Lower leg skin (tissue), 4 donors: ENCODE results near the gene SLC22A23. TPM values are rescaled to one million over a fixed set of nuclear protein-coding genes. Genes with fewer than 3 reads are reported as not detected.

Source experiments
- DNase-seq, 2 donors: peaks; one replicate each; pipeline ENCODE4 v3.0.0-alpha.2; 2019; ENCODE audit warnings: low spot score in 2 of 2
- H3K4me3 ChIP-seq: fragments of 200-600 bp; sonication (generic); 2 replicates; pipeline ENCODE4 v1.5.1; 2017; ENCODE audit warnings: mild to moderate bottlenecking, low read depth; ENCODE audit not compliant: poor library complexity, severe bottlenecking
- CTCF ChIP-seq, 3 donors: fragments of 450-650 bp; IDR thresholded peaks; one replicate each; pipeline ENCODE4 v1.5.1; 2016; ENCODE audit warnings: antibody characterized with exemption in 3 of 3, mild to moderate bottlenecking in 3 of 3, moderate library complexity in 2 of 3
- POLR2A ChIP-seq, 2 donors: fragments of 450-650 bp; IDR thresholded peaks; one replicate each; pipeline ENCODE4 v1.6.1; 2016 to 2017; ENCODE audit warnings: antibody characterized with exemption in 2 of 2, mild to moderate bottlenecking in 1 of 2, moderate library complexity in 1 of 2
- WGBS, 2 donors: methylation state at CpG; one replicate each; pipeline ENCODE4 v1.1.5; 2018; 5-methylcytosine and 5-hydroxymethylcytosine counted together
- intact Hi-C: fragments of 100-400 bp; cut with DNase I; formaldehyde crosslinking; loops from one replicate; pipeline ENCODE4 v1.15.0; 2023; ENCODE audit warnings: low total_unique reads
- total RNA-seq, 4 donors: library from RNA; depleted of rRNA; stranded (reverse); fragments of >200 nt; gene quantifications; one replicate each; pipeline ENCODE4 v1.1.0, GENCODE V29; 2016

SLC22A23 gene
- total RNA-seq, 4 donors from 2014 or later = 29.2 to 50.7 (median 43.2) TPM

GRCh38 chr6:3271756-3272155 lies 185.1 kb downstream of the SLC22A23 start:
- WGBS, 2 donors = 85 to 92% methylated on average over 13 of the region's 13 CpGs
- no peak for DNase-seq
- no peak overlapping the region for H3K4me3 ChIP-seq
- intact Hi-C loops = no loop called here
- TF ChIP-seq POLR2A (IDR thresholded peaks at IDR 0.05) (no peak), CTCF (IDR thresholded peaks at IDR 0.05) (no peak)

- TF ChIP-seq CTCF (IDR thresholded peaks at IDR 0.05) = no peak
- no peak for TF ChIP-seq POLR2A (IDR thresholded peaks at IDR 0.05)
- 61 to 78% methylated on average over 15 of the region's 15 CpGs for WGBS, 2 donors
- intact Hi-C loops = no loop called here
- no peak overlapping the region for H3K4me3 ChIP-seq
- DNase-seq = no peak
These were observed 186.6 kb downstream of the SLC22A23 start for GRCh38 chr6:3270258-3270657.

DNA sequence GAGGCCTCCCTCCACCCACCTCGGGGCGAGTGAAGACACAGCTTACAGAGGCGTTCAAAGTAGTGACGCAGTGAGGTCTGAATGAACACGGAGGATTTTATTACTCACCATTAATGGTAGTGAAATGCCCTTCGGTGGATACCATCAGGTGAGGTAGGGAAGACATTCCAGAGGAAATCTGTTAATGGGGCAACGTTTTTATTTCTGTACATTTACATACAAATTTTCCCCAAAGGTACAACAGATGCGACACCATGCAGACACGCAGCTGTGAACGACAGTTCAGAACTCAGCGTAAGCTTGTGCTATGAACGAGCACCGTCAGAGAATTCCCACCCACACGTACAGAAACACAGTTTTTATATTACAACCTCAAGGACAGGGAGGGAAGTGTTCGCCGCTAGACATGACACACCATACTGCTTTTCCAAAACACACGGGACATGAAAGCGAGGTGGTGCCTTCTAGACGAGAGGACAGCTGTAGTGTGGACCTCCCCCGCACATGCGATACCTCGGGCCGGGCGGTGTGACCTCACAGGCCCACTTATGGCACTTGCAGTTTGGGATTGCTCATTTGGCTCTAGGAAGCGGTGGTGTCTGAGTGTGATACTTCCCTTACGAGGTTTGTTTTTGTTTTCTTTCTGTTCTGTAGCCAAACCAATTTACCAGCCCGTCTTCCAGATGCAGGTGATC lies 187.4 kb downstream of the SLC22A23 start:
- TF ChIP-seq POLR2A (IDR thresholded peaks at IDR 0.05) (no peak), CTCF (IDR thresholded peaks at IDR 0.05) (no peak)
- intact Hi-C loops = no loop called here
- 81 to 84% methylated on average over 27 of the region's 27 CpGs for WGBS, 2 donors
- no peak for DNase-seq
- no peak overlapping the region for H3K4me3 ChIP-seq

DNA sequence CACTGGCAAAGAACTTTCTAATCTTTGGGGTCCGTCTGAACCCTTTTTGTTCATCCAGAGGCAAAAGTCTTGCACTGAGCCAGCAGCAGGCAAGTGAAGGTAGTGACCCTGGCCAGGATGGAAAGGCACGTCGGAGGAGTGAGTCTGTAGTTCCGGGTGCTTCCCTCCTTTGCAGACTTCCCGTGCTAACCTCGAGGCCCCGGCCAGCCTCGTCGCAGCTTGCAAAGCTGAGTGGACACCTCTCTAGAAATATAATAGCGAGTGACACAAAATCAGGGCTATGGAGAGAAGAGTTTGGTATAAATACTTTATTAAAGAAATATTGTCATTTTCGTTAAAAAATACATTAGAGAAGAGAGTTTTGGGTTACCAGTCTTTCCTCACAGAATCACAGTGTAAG lies 188.2 kb downstream of the SLC22A23 start:
- WGBS, 2 donors = 84 to 89% methylated on average over 11 of the region's 11 CpGs
- no peak overlapping the region for H3K4me3 ChIP-seq
- TF ChIP-seq CTCF (IDR thresholded peaks at IDR 0.05) (no peak), POLR2A (IDR thresholded peaks at IDR 0.05) (no peak)
- intact Hi-C loops = no loop called here
- no peak for DNase-seq

DNA sequence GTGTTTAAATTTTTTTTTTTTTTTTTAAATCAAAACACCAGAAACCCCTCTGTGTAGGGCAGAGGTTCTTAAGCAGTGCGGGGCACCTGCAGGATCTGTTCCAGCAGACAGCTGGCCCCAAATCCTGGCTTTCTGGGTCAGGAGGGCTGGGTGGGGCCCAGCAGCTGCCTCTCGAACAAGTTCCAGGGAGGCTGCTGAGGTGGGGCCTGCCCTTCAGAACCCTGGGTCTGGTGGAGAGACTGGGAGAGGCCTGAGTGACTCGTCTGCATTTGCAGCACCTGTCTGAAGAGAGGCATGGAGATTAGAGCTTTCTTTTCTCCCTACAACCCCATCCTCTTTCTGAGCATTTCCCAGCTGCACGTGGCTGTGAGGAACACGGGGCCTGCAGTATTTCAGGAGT lies 189.7 kb downstream of the SLC22A23 start:
- no peak overlapping the region for H3K4me3 ChIP-seq
- DNase-seq = no peak
- TF ChIP-seq CTCF (IDR thresholded peaks at IDR 0.05) (no peak), POLR2A (IDR thresholded peaks at IDR 0.05) (no peak)
- intact Hi-C loops = no loop called here
- 64 to 70% methylated on average over 5 of the region's 5 CpGs for WGBS, 2 donors

- H3K4me3 ChIP-seq = no peak overlapping the region
- TF ChIP-seq POLR2A (IDR thresholded peaks at IDR 0.05) (no peak), CTCF (IDR thresholded peaks at IDR 0.05) (no peak)
- intact Hi-C loops = no loop called here
- no peak for DNase-seq
- WGBS, 2 donors = 61 to 78% methylated on average over 8 to 9 of the region's 9 CpGs
These were observed 190.7 kb downstream of the SLC22A23 start for GRCh38 chr6:3266170-3266569.
